ENCODE data around the gene TASP1. TPM values are rescaled to one million over a fixed set of nuclear protein-coding genes. Genes with fewer than 3 reads are reported as not detected.

TASP1 gene
- total and polyA plus RNA-seq, 8 donors = 2.9 to 33.8 (median 6.9) TPM

GRCh38 chr20:13341737-13342393 is 296.9 kb downstream of the TASP1 start:
- WGBS, 5 donors = 57 to 78% (median 70%) methylated on average over 5 to 9 of the region's 9 CpGs
- Histone ChIP-seq H3K36me3 (no peaks in the 10 kb centered on the region), H3K9me3 (no peaks in the 10 kb centered on the region), H3K27me3 (no peaks in the 10 kb centered on the region), H3K27ac (no peak overlapping the region), H3K4me1 (peaks cover 0 to 5% (median 0%) of the 10 kb centered on the region in 4 donors), H3K4me3 (no peak overlapping the region)
- intact Hi-C loops (cut with DNase I; ENCODE audit: low total_unique reads) = no loop called here
- TF ChIP-seq POLR2AphosphoS5 (IDR thresholded peaks at IDR 0.05) (no peak), POLR2A (IDR thresholded peaks at IDR 0.05) (no peak), EP300 (IDR thresholded peaks at IDR 0.05) (no peak)
- TF ChIP-seq, protein P1, sequence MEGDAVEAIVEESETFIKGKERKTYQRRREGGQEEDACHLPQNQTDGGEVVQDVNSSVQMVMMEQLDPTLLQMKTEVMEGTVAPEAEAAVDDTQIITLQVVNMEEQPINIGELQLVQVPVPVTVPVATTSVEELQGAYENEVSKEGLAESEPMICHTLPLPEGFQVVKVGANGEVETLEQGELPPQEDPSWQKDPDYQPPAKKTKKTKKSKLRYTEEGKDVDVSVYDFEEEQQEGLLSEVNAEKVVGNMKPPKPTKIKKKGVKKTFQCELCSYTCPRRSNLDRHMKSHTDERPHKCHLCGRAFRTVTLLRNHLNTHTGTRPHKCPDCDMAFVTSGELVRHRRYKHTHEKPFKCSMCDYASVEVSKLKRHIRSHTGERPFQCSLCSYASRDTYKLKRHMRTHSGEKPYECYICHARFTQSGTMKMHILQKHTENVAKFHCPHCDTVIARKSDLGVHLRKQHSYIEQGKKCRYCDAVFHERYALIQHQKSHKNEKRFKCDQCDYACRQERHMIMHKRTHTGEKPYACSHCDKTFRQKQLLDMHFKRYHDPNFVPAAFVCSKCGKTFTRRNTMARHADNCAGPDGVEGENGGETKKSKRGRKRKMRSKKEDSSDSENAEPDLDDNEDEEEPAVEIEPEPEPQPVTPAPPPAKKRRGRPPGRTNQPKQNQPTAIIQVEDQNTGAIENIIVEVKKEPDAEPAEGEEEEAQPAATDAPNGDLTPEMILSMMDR (IDR thresholded peaks at IDR 0.05) = no peak
- DNase-seq = no peak

GRCh38 chr20:13340088-13340487 is 298.6 kb downstream of the TASP1 start:
- no peaks in the 10 kb centered on the region for H3K36me3 ChIP-seq
- H3K4me1 ChIP-seq = peaks cover 0 to under 1% (median 0%) of the 10 kb centered on the region in 4 donors
- H3K27me3 ChIP-seq = no peaks in the 10 kb centered on the region
- intact Hi-C loops (cut with DNase I; ENCODE audit: low total_unique reads) = no loop called here
- no peaks in the 10 kb centered on the region for H3K9me3 ChIP-seq
- no peak for TF ChIP-seq POLR2A (IDR thresholded peaks at IDR 0.05)
- TF ChIP-seq POLR2AphosphoS5 (IDR thresholded peaks at IDR 0.05) = no peak
- TF ChIP-seq, protein P1 (IDR thresholded peaks at IDR 0.05) = no peak
- no peak for TF ChIP-seq EP300 (IDR thresholded peaks at IDR 0.05)
- no peak for DNase-seq
- no peak overlapping the region for H3K27ac ChIP-seq
- WGBS, 5 donors = 52 to 91% (median 72%) methylated on average over 2 of the region's 2 CpGs
- H3K4me3 ChIP-seq = no peak overlapping the region

Other genes with a start within 250 kb of the TASP1 start
- 10 to 100 TPM in 2 of 5 donors, 1 to 10 TPM in 3; 4.7 to 22.0 (median 8.7) TPM for gene ESF1, start 146.0 kb upstream of the TASP1 start, total RNA-seq
- gene ESF1, start 146.0 kb upstream of the TASP1 start, polyA plus RNA-seq = 1 to 10 TPM; 6.2 to 9.3 (median 8.1) TPM
- gene NDUFAF5, start 146.1 kb upstream of the TASP1 start, total RNA-seq = 10 to 100 TPM in 3 of 5 donors, 1 to 10 TPM in 2; 2.3 to 51.8 (median 26.1) TPM
- gene NDUFAF5, start 146.1 kb upstream of the TASP1 start, polyA plus RNA-seq = 10 to 100 TPM; 22.9 to 28.3 (median 23.9) TPM